HG03354 (cell line): ENCODE results near the gene ORC1.

Source experiments
- ATAC-seq: cut with Tn5 transposase; IDR thresholded peaks from one replicate; pipeline ENCODE4 v1.9.1; 2021; ENCODE audit warnings: mild to moderate bottlenecking; ENCODE audit not compliant: unreplicated experiment, poor library complexity, severe bottlenecking

Gene ORC1

DNA sequence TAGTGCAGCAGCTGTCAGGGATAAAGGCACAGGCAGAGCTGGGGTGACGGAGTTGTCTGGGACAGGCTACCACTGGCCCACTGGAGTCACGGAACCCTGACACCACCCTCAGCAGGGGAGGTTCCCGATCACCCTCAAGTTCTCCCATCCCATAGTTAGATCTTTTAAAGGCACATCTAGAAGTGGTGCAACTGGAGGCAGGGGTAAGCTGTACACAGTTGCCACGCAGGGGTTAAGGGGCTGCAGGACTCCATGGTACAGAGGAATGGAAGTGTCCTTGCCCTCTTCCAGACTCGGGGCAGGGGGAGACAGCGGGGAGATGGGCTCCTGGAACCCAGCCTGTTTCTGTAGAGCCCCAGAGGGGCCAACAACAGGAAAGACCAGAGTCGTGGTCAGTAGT is 51.5 kb downstream of the ORC1 start:
- ATAC-seq: no peak

DNA sequence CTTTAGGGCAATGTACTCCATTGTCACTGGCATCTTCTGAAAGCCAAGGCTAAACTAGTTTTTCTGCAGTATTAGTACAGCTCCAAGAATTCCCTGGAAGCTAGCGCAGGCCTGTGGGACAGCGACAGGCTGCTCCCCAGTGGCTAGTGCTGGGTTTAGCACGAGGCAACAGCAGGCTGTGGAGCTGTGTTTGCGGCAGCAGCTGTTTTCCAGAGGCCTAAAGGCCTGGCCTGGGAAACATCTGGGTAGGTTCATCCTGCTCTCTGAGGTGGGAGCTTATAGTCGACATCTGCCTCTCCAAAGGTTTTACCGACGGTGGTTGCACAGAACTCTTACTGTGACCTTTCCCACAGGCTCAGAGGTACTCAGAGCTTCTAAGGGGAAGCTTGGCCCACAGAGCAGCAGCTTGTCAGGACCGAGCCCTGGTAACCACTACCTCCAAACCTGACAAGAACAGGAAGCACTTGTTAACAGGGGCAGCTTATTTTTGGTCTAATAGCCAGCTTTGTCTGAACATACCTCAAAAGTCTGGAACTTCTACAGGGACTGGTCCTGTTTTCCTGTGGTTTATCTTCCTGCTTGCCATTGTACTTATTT is 55.4 kb downstream of the ORC1 start:
- no peak for ATAC-seq

DNA sequence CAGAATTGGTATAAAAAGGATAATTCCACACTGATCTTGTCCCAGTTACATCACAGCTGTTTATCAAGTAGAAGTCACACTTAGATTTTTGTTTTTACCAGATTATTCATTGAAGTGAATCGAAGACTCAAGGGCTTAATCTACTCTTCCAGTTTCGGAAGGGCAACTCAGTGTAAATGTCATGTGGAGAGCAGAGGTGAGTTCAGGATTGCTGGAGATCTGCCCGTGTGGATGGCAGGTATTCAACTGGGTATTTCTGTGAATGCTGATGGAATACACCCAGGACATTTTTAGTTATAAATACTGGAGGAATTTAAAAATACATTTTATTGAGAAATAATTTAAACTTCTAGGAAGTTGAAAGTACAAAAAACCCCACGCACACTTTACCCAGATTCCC is 57.6 kb downstream of the ORC1 start:
- ATAC-seq: no peak

GRCh38 chr1:52345252-52345651 is 59.0 kb downstream of the ORC1 start:
- no peak for ATAC-seq

GRCh38 chr1:52343979-52344378 is 60.2 kb downstream of the ORC1 start:
- no peak for ATAC-seq

- no peak for ATAC-seq
Observed at GRCh38 chr1:52341655-52342260, 62.5 kb downstream of the ORC1 start.

DNA sequence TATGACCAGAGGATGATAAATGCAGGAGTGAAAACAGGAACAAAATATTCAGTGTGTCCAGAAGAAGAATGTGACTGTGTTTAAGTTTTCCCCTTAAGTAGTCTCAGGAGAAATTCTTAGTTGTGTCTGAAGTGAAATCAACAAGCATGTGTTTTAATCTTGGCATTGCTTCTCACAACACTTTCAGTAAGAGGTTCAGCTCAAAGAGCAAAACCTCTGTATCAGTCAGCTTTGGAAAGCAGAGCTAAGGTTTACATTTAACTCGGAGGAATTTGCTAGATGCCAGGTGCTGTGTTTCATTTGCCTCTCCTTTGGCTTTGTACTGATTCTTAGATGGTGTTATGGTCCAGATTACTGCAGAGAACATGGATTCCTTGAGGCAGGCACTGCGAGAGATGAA is 66.8 kb downstream of the ORC1 start:
- ATAC-seq: no peak

DNA sequence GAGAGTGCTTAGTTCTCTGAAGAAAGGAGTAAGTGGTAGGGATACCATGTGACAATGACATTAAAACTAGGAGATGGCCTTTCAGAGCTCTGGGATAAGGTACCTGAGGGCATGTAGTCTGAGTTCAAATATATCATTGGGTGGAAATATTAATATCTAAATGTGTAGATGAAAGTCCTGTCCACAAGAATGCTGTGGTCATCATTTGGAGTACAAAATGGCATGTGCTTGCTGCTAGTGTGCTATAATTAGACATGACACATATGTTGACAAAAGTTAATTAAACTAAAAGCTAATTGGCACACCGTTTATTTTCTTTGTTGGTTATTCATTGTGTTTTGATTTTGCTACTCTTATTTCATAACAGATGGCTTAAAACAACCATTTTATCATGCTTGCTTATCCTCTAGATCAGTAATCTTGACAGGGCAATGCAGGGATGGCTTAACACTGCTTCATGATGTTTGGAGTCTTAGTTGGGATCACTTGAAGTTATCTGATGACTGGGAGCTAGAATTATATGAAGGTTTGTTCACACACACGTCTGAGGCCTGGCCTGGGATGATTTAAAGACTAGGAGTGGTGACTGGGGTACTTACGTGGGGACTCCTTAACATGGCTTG is 69.2 kb downstream of the ORC1 start:
- no peak for ATAC-seq

- no peak for ATAC-seq
Observed at GRCh38 chr1:52332411-52332810, 71.8 kb downstream of the ORC1 start.

- ATAC-seq: no peak
Observed at GRCh38 chr1:52328615-52329014, 75.6 kb downstream of the ORC1 start.

- no peak for ATAC-seq
Observed at GRCh38 chr1:52325786-52326185, 78.4 kb downstream of the ORC1 start.

- ATAC-seq: no peak
Observed at GRCh38 chr1:52323731-52324130, 80.5 kb downstream of the ORC1 start.
